Measurements from ENCODE around the gene NAPA.

Gene NAPA

GRCh38 chr19:47458672-47459071, 56.2 kb downstream of the NAPA start:
- TF ChIP-seq CTCF (IDR thresholded peaks at IDR 0.05; ENCODE audit: low read depth, low read length, missing control alignments) = no peak
- no peak overlapping the region for H3K4me3 ChIP-seq (ENCODE audit: low read depth, low read length)
- DNase-seq (ENCODE audit: low read depth) = no peak
- in situ Hi-C loops (cut with HindIII; ENCODE audit: low sequenced_read_pairs) = no loop called here

GRCh38 chr19:47456721-47457474, 58.0 kb downstream of the NAPA start:
- no peak for DNase-seq (ENCODE audit: low read depth)
- in situ Hi-C loops (cut with HindIII; ENCODE audit: low sequenced_read_pairs) = no loop called here
- no peak overlapping the region for H3K4me3 ChIP-seq (ENCODE audit: low read depth, low read length)
- no peak for TF ChIP-seq CTCF (IDR thresholded peaks at IDR 0.05; ENCODE audit: low read depth, low read length, missing control alignments)

- in situ Hi-C loops (cut with HindIII; ENCODE audit: low sequenced_read_pairs) = no loop called here
- TF ChIP-seq CTCF (IDR thresholded peaks at IDR 0.05; ENCODE audit: low read depth, low read length, missing control alignments) = no peak
- H3K4me3 ChIP-seq (ENCODE audit: low read depth, low read length) = no peak overlapping the region
- no peak for DNase-seq (ENCODE audit: low read depth)
Observed at GRCh38 chr19:47450478-47450877, 64.4 kb downstream of the NAPA start.

GRCh38 chr19:47448360-47448727, 66.5 kb downstream of the NAPA start:
- H3K4me3 ChIP-seq (ENCODE audit: low read depth, low read length) = no peak overlapping the region
- no peak for DNase-seq (ENCODE audit: low read depth)
- no peak for TF ChIP-seq CTCF (IDR thresholded peaks at IDR 0.05; ENCODE audit: low read depth, low read length, missing control alignments)
- in situ Hi-C loops (cut with HindIII; ENCODE audit: low sequenced_read_pairs) = loop anchor here (10.0 kb wide), 1 partner anchor 226 kb away; no protein-coding TSS in a partner anchor

- TF ChIP-seq CTCF (IDR thresholded peaks at IDR 0.05; ENCODE audit: low read depth, low read length, missing control alignments) = no peak
- in situ Hi-C loops (cut with HindIII; ENCODE audit: low sequenced_read_pairs) = loop anchor here (10.0 kb wide), 1 partner anchor 227 kb away; no protein-coding TSS in a partner anchor
- no peak overlapping the region for H3K4me3 ChIP-seq (ENCODE audit: low read depth, low read length)
- DNase-seq (ENCODE audit: low read depth) = no peak
Observed at GRCh38 chr19:47447470-47448359, 67.1 kb downstream of the NAPA start.

- no peak overlapping the region for H3K4me3 ChIP-seq (ENCODE audit: low read depth, low read length)
- no peak for DNase-seq (ENCODE audit: low read depth)
- in situ Hi-C loops (cut with HindIII; ENCODE audit: low sequenced_read_pairs) = loop anchor here (10.0 kb wide), 1 partner anchor 228 kb away; no protein-coding TSS in a partner anchor
- no peak for TF ChIP-seq CTCF (IDR thresholded peaks at IDR 0.05; ENCODE audit: low read depth, low read length, missing control alignments)
Observed at GRCh38 chr19:47446534-47447469, 68.1 kb downstream of the NAPA start.
